IMR-90 (cell line): ENCODE data around the gene OAS3. TPM values are rescaled to one million over a fixed set of nuclear protein-coding genes. Genes with fewer than 3 reads are reported as not detected.

ENCODE experiments used
- ATAC-seq: fragments of 200-7000 bp; cut with Tn5 transposase; 2 replicates; pipeline ENCODE4 v1.9.1; 2020; ENCODE audit warnings: low read depth, mild to moderate bottlenecking, moderate library complexity
- BruUV-seq: library from RNA; stranded (reverse); fragments of 400-500 nt; replicated peaks from 2 replicates; lab custom pipeline; 2021; lab: Mats Ljungman, UMichigan
- CTCF ChIA-PET: fragments of 300-600 bp; formaldehyde crosslinking; extraction: SDS; loops from one replicate; lab custom pipeline; 2021; ENCODE audit warnings: antibody characterized with exemption; lab: Yijun Ruan, JAX
- POLR2A ChIA-PET: fragments of 300-600 bp; sonication (Branson Sonifier 250); formaldehyde crosslinking; loops from one replicate; lab custom pipeline; 2022; ENCODE audit warnings: antibody characterized with exemption; ENCODE audit not compliant: unreplicated experiment; lab: Charles Lee
- DNase-seq: peaks from one replicate; pipeline ENCODE4 v3.0.0; 2013
- H2AFZ ChIP-seq: replicated peaks from 2 replicates; pipeline ENCODE3; 2013; ENCODE audit warnings: low read length, mild to moderate bottlenecking; ENCODE audit not compliant: poor library complexity
- H2AK5ac ChIP-seq: 2 replicates; pipeline ENCODE4 v1.6.1; 2013; ENCODE audit warnings: low read depth, low read length, inconsistent platforms
- H2AK9ac ChIP-seq: replicated peaks from 2 replicates; pipeline ENCODE3; 2013; ENCODE audit warnings: mild to moderate bottlenecking, low read depth, low read length, moderate library complexity; ENCODE audit not compliant: poor library complexity
- H2BK120ac ChIP-seq: 2 replicates; pipeline ENCODE4 v1.6.1; 2013; ENCODE audit warnings: low read depth, low read length, inconsistent platforms
- H2BK15ac ChIP-seq: 3 replicates; pipeline ENCODE4 v1.6.1; 2013; ENCODE audit warnings: low read depth, low read length, inconsistent platforms
- H2BK20ac ChIP-seq: 2 replicates; pipeline ENCODE4 v1.6.1; 2013; ENCODE audit warnings: low read depth, mild to moderate bottlenecking, inconsistent platforms, low read length, moderate library complexity
- H2BK5ac ChIP-seq: 2 replicates; pipeline ENCODE4 v1.6.1; 2013; ENCODE audit warnings: mild to moderate bottlenecking, low read depth, low read length, inconsistent platforms; ENCODE audit not compliant: poor library complexity, severe bottlenecking
- H3K14ac ChIP-seq: replicated peaks from 2 replicates; pipeline ENCODE4 v1.6.1; 2013; ENCODE audit warnings: low read depth, low read length, inconsistent platforms
- H3K18ac ChIP-seq: 2 replicates; pipeline ENCODE4 v1.6.1; 2013; ENCODE audit warnings: low read depth, low read length, control low read depth
- H3K23ac ChIP-seq: 2 replicates; pipeline ENCODE4 v1.6.1; 2013; ENCODE audit warnings: low read depth, low read length, inconsistent platforms
- H3K27ac ChIP-seq: 2 replicates; pipeline ENCODE4 v1.5.1; 2013; ENCODE audit warnings: mild to moderate bottlenecking, control low read depth, low read length; ENCODE audit not compliant: insufficient read depth
- H3K27me3 ChIP-seq: 2 replicates; pipeline ENCODE4 v1.6.1; 2013; ENCODE audit warnings: low read length; ENCODE audit not compliant: control insufficient read depth, insufficient read depth
- H3K36me3 ChIP-seq: 2 replicates; pipeline ENCODE4 v1.6.1; 2013; ENCODE audit warnings: low read length, mixed read lengths; ENCODE audit not compliant: control insufficient read depth, insufficient read depth
- H3K4ac ChIP-seq: 2 replicates; pipeline ENCODE4 v1.6.1; 2013; ENCODE audit warnings: low read depth, low read length, inconsistent platforms
- H3K4me1 ChIP-seq: 2 replicates; pipeline ENCODE4 v1.6.1; 2013; ENCODE audit warnings: low read length, mixed read lengths; ENCODE audit not compliant: control insufficient read depth, insufficient read depth
- H3K4me2 ChIP-seq: 2 replicates; pipeline ENCODE4 v1.6.1; 2013; ENCODE audit warnings: low read depth, mild to moderate bottlenecking, control low read depth, low read length, moderate library complexity
- H3K4me3 ChIP-seq: 2 replicates; pipeline ENCODE4 v1.5.1; 2013; ENCODE audit warnings: low read depth, mild to moderate bottlenecking, control low read depth, low read length, moderate library complexity; ENCODE audit not compliant: insufficient read depth
- H3K56ac ChIP-seq: 2 replicates; pipeline ENCODE4 v1.6.1; 2013; ENCODE audit warnings: low read length, inconsistent platforms; ENCODE audit not compliant: insufficient read depth; ENCODE audit errors: extremely low read depth
- H3K79me1 ChIP-seq, 2 experiments: 2 replicates each; pipeline ENCODE4 v1.6.1; 2013; ENCODE audit warnings: low read length in 2 of 2, inconsistent platforms in 1 of 2, low read depth in 1 of 2
- H3K9ac ChIP-seq: 2 replicates; pipeline ENCODE4 v1.6.1; 2013; ENCODE audit warnings: low read depth, low read length, control low read depth
- H3K9me1 ChIP-seq: 2 replicates; pipeline ENCODE4 v1.6.1; 2013; ENCODE audit warnings: low read length, inconsistent platforms; ENCODE audit not compliant: insufficient read depth
- H3K9me3 ChIP-seq: 2 replicates; pipeline ENCODE4 v1.6.1; 2013; ENCODE audit warnings: low read length; ENCODE audit not compliant: control insufficient read depth, insufficient read depth
- H4K20me1 ChIP-seq: 2 replicates; pipeline ENCODE4 v1.6.1; 2013; ENCODE audit warnings: low read length, inconsistent platforms; ENCODE audit not compliant: insufficient read depth
- H4K5ac ChIP-seq: 2 replicates; pipeline ENCODE4 v1.6.1; 2013; ENCODE audit warnings: mild to moderate bottlenecking, low read depth, low read length, control low read depth
- H4K8ac ChIP-seq, 2 experiments: 2 replicates each; pipeline ENCODE4 v1.6.1; 2013; ENCODE audit warnings: low read depth in 2 of 2, low read length in 2 of 2, control low read depth in 1 of 2, inconsistent platforms in 1 of 2
- H4K91ac ChIP-seq: 2 replicates; pipeline ENCODE4 v1.6.1; 2013; ENCODE audit warnings: low read depth, low read length, inconsistent platforms; ENCODE audit not compliant: insufficient read depth
- MXI1 ChIP-seq: IDR thresholded peaks from 2 replicates; pipeline ENCODE4 v1.6.1; 2012; ENCODE audit warnings: low read depth, mild to moderate bottlenecking, low read length, moderate library complexity, borderline replicate concordance
- WGBS, 2 experiments: methylation state at CpG; one replicate each; pipeline versions ENCODE4 v1.1.5 to v1.1.7; 2013; ENCODE audit warnings: missing lambda C conversion rate in 2 of 2; ENCODE audit not compliant: insufficient read length in 1 of 2; ENCODE audit errors: extremely low coverage in 2 of 2; 5-methylcytosine and 5-hydroxymethylcytosine counted together
- dilution Hi-C: fragments of 300-500 bp; cut with HindIII; formaldehyde crosslinking; loops from one replicate; pipeline ENCODE4 v1.14.3; 2018; ENCODE audit warnings: low sequenced_read_pairs; ENCODE audit not compliant: unreplicated experiment
- in situ Hi-C: fragments of 300-500 bp; cut with MboI; formaldehyde crosslinking; loops from 3 replicates; pipeline ENCODE4 v1.14.3; 2019; ENCODE audit warnings: low sequenced_read_pairs, inconsistent platforms, mixed read lengths
- intact Hi-C: fragments of 100-400 bp; cut with micrococcal nuclease; formaldehyde crosslinking; loops from 2 replicates; pipeline ENCODE4 v1.10.0; 2022
- polyA plus RNA-seq, 3 experiments: library from polyadenylated mRNA; depleted of rRNA; stranded (reverse); fragments of >200 nt; gene quantifications; 2 replicates each; pipeline ENCODE4 v1.2.3, GENCODE V29; 2012; ENCODE audit warnings: low replicate concordance in 1 of 3
- total RNA-seq: library from RNA; depleted of rRNA; stranded (reverse); fragments of >200 nt; gene quantifications from 2 replicates; pipeline ENCODE4 v1.2.3, GENCODE V29; 2012

The OAS3 gene
- total and polyA plus RNA-seq, 2 of the 4 experiments (the other 2 are of a cell fraction) = 4.1 to 7.8 TPM

GRCh38 chr12:112945515-112945914 is 7.2 kb downstream of the OAS3 start:
- H3K4me1 ChIP-seq = no peaks in the 10 kb centered on the region
- no peak for TF ChIP-seq MXI1
- in situ Hi-C loops (no loop called here), intact Hi-C loops (no loop called here), dilution Hi-C loops (no loop called here)
- no peak overlapping the region for H3K18ac ChIP-seq
- no peak overlapping the region for H4K5ac ChIP-seq
- 0 out of 2 replicates have a peak, but pooled peaks cover 3% of the 10 kb centered on the region for H3K9me1 ChIP-seq
- POLR2A ChIA-PET = no interaction called here
- H3K27ac ChIP-seq = no peak overlapping the region
- no peak overlapping the region for H3K9ac ChIP-seq
- ATAC-seq (no peak), DNase-seq (no peak)
- no peak overlapping the region for H4K91ac ChIP-seq
- H3K4me2 ChIP-seq = no peak overlapping the region
- H3K14ac ChIP-seq = no peak overlapping the region
- H3K36me3 ChIP-seq = no peaks in the 10 kb centered on the region
- H2AFZ ChIP-seq = no peak overlapping the region
- H2BK20ac ChIP-seq = no peak overlapping the region
- H3K4me3 ChIP-seq = no peak overlapping the region
- no peak overlapping the region for H3K4ac ChIP-seq
- H2BK120ac ChIP-seq = no peak overlapping the region
- H2BK15ac ChIP-seq = no peak overlapping the region
- H3K9me3 ChIP-seq = no peaks in the 10 kb centered on the region
- H2AK5ac ChIP-seq = no peak overlapping the region
- whole genome bisulfite sequencing, 2 experiments = no CpG with 5 or more reads among the region's 4 CpGs
- H2BK5ac ChIP-seq = no peak overlapping the region
- no peak overlapping the region for H2AK9ac ChIP-seq
- no peaks in the 10 kb centered on the region for H4K20me1 ChIP-seq
- CTCF ChIA-PET = no interaction called here
- H4K8ac ChIP-seq = no peak overlapping the region
- H3K79me1 ChIP-seq = no peaks in the 10 kb centered on the region
- no peaks in the 10 kb centered on the region for H3K27me3 ChIP-seq
- no peak overlapping the region for H3K23ac ChIP-seq
- BruUV-seq = no TSS peak
- no peak overlapping the region for H3K56ac ChIP-seq
